GM19099 (cell line): Measurements from ENCODE around the gene SCYGR7.

ENCODE experiments used
- POLR2A ChIP-seq: IDR thresholded peaks from 3 replicates; pipeline ENCODE4 v1.6.1; 2011; ENCODE audit warnings: low read depth; ENCODE audit not compliant: insufficient read length; ENCODE audit errors: extremely low read depth

SCYGR7 gene

DNA sequence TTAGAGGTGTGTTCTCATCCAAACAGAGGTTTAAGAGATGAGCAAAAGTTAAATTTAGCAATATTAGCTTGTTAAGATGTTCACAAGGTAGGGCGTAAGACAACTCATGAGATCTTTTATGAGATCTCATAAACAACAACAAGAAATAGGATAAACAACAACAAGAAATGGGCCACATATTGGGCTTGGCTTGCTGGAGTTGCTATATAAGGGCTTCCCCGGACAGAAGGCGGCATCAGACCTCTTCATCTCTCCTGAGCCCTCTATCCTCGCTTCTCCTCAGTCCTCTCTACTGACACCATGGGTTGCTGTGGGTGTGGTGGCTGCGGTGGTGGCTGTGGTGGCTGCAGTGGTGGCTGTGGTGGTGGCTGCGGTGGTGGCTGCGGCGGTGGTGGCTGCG, 17.5 kb downstream of the SCYGR7 start, which contains the start of gene SCYGR8:
Gene SCYGR8 (plus strand): TSS at position 301 of the 400 bp plus-strand sequence. CDS start 0 bp downstream, at position 301.
- TF ChIP-seq POLR2A, result no peak

DNA sequence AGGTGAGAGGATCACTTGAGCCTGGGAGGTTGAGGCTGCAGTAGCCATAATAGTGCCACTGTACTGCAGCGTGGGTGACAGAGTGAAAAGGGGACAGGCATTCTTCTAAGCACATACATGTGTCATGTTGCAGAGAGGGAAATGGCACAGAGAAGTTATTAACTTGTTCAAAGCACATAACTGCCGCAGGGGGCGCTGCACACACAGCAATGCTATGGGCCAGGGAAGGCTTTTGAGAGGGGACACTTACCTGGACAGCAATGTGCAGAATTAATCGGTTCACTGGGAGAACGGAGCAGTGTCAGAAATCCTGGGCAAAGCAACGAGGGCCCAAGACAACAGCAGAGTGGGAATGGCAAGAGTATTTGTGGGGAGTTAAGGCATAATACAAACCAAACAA, 19.9 kb downstream of the SCYGR7 start:
- TF ChIP-seq POLR2A, result no peak

DNA sequence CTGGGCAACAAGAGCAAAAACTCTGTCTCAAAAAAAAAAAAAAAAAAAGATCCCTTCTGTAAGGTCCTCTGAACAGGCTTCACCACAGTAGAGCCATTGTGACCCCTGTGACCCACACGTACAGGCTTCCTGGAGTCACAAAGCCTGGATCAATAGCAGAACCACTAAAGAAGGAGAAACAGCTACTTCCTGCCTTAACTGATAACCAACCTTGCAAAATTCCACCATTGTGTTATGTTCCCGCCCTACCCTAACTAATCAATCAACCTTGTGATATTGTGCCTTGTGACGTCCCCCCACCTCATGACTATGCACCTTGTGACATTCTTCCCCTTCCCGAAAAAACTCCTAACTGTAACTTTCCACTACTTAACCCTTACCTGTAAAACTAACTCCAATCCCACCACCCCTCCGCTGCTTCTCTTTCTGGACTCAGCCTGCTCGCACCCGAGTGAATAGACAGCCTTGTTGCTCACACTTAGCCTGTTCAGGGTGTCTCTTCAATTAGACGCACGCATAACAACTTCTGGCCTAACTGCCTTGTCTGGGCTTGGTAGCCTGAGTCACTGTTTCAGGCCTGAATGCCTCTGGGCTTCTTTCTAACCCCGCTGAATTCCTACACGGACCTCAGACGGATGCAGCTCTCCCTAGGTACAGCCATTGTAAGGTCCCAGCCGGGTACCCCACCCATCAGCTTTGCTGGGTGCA, 31.4 kb downstream of the SCYGR7 start:
- TF ChIP-seq POLR2A, result no peak

DNA sequence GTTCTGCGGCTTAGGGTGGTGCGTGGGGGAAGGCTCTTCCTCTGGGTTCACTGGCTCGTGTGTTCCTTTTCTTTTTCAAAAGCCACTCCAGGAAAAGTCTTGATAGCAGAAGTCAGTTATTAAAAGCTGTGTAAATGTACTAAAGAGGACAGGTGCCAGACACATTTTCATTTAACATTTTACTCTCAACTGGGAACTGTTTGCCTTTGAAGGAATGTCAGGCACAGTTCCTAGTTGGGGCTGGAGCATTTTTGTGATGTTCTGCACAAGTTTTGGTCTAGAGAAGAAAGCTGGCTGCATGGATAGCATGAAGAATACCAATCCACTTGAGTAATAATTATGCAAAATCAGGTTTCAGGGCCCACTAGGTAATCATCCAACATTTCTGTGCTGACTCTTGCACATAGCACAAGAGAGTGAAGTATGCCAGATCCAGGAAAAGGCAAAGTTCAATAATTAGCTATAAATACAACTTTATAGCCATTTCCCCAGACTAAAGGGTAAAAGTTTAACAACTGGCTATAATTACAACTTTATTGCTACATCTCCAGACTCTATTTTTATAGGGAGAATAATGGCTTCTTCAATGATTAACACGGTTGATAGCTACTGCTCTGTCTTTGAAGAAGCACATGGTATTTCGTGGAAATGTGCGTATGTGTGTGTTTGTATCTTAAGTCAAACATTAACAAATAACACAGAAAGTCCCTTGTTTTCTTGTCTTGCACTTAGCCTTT, 33.8 kb downstream of the SCYGR7 start:
- TF ChIP-seq POLR2A, result no peak

DNA sequence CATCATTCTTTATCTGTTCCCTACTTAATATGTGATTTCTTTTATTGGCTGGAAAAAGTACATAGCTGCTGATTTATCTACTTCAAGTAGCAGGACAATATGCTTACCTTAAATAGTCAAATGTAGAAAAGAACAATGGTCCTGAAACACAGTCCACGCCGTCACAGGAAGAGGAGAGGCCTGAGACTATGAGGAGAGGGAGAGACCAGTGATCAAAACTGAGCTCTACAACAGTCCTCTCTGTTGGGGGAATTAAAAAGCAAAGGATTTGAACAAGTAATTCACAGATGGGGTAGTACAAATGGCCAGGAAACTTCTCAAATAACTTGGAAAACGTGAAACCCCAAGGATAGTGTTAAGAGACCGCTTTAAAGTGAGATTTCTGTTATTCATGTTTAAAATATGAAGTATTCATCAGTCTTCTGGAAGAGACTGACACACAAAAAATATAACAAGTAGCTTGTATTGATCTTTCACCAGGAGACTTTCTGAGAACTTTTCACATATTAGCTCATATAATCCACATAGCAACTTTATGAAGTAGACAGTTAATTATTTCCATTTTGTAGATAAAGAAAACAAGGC, 37.7 kb downstream of the SCYGR7 start:
- TF ChIP-seq POLR2A, result no peak

DNA sequence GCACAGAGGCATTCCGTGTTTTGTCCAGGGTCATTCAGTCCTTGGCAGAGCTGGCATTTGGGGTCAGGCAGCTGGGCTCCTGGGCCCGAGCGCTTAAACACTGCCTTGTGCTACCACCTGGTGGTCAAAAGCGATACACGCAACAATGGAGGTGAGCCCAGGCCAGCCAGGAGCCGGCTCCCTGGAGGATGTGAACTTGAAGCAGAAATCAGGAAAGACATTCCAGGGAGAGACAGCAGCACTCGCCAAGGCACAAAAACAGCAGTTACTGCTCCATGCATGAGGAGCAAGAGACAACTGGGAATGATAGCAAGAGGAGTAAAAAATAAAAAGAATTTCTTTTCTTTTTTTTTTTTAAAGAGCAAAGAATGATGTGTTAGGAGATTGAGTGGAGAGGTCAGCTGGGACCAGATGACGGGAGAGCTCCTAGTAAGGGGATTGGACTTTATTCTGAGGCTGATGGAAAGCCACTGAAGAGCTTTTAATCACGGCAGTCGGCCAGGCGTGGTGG, 38.3 kb downstream of the SCYGR7 start:
- TF ChIP-seq POLR2A, result no peak

DNA sequence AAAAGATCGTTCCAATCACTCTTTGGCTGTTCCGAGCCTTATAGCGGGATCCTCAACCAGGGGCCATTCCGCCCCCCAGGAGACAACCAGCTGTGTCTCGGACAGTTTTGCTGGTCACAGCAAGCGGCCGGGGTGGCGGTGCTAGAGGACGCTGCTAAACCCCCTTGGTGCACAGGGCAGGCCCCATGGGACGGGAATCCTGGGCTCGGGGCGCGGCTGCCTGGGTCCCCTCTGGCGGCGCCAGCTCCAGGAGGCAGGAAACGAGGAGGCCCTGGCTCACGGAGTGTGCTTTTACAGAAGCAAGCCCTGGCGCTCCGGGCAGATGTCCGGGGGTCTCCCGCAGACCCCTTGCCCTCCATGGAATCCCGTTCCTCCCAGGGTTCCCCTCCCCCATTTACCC, 39.7 kb downstream of the SCYGR7 start:
- TF ChIP-seq POLR2A, result no peak

DNA sequence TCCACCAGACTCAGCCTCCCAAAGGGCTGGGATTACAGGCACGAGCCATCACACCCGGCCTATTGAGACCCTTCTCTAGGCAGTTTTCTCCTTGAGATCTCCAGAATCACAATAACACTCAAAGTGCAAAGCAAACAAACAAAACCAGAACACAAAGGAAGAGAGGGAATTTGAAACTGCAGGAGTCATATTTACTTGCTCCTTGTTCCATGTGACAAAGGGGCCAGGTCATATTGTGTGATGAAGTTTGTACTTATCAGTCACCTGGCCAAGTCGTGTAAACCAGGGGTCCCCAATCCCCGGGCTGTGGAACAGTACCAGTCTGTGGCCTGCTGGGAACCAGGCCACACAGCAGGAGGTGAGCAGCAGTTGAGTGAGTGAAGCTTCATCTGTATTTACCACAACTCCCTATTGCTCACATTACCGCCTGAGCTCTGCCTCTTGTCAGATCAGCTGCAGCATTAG, 44.1 kb downstream of the SCYGR7 start:
- TF ChIP-seq POLR2A, result no peak

DNA sequence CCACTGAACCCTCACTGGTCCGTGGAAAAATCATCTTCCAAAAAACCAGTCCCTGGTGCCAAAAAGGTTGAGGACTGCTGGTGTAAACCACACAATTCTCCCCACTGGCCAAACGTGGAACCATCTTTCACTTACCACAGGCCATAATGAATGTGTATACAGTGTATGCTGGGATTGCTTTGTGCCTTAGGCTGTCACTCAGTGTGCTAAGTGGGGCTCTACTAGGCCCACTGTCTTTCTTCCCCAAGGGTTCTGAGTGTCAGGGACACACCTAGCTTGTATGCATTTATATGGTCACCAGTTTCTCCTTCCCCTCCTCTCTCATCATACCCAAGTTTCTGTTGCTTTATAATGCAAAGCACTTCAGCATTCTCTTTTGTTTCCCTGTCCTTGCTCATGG, 44.8 kb downstream of the SCYGR7 start:
- TF ChIP-seq POLR2A, result no peak

DNA sequence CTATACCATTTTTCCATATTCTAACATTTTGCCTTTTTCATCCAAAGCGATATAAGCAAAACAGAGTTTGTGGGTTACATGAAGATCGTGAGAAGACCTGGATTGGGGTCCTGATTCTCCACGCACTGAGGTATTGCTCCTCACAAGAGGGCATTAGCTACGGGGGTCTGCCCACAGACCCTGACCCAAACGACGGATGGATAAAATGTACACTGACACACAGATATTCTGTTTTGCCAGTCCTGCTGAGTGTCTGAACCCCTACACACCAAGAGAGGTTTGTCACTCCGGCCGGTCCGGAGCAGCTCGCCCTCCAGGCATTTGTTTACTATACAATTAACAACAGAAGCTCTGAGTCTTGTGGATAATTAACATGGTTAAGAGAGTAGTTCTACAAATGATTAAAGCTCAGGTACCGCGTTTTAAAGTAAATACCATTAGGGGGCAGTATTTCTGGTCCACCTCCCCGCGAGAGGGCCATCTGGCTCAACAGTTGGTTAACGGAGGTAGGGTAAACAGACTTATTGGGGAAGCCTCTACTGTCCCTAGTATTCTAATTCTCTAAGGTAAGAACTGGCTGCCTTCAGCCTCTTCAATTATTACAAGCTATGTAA, 46.0 kb downstream of the SCYGR7 start:
- TF ChIP-seq POLR2A, result no peak

DNA sequence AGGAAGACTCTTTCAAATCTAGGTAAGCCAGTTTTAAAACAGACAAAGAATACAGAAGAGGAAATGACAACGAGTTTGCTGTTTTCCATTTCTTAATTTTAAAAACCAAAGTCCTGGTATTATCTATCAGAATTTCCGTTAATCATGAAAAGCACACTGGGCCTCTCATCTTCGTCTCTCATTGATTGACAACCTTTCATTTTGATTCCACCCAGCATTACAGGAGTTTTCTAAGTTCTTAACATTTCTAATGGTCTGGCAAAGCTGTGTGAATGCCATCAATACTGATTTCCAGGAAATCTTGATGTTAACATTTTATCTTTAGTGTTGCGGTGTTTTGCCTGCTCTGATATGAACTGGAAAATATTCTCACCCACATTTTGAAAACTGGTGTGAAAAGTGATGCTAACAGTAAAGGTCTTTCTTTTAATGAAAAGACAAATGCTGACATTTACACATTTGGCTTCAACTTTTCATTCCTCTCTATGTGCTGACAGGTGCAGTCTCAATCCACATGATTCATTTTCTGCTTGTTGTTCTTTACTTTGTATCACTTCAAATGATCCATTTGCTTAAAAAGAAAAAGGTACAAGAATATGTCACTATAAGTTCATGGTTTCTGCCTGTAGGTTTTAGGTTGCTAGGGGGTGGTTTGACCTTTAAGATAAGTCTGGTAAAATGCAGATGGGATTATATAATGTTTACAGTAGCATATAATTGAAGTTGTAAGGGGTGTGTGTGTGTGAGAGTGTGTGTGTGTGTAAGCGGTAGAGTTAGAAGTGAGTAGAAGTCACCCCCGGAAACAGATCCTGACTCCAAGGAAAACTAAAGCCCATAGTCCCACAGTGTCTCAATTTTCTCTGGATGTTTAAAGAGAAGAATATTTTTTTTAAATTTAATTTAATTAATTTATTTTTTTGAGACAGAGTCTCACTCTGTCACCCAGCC, 47.0 kb downstream of the SCYGR7 start:
- TF ChIP-seq POLR2A, result no peak
